HG03432 (cell line): ENCODE data around the gene SP1.
A peak's percentile ranks its signal among the peaks of the same experiment; 100 is the strongest.
"Not testable (repeated sequence)": the region's sequence is repeated elsewhere in the genome, so short reads cannot be mapped to it uniquely, and the experiment has no call there.

Experiments used
- ATAC-seq: cut with Tn5 transposase; IDR thresholded peaks from one replicate; pipeline ENCODE4 v1.9.1; 2021; ENCODE audit warnings: mild to moderate bottlenecking, moderate library complexity; ENCODE audit not compliant: unreplicated experiment

SP1 gene

GRCh38 chr12:53380104-53380793 lies at the start of gene SP1:
SP1 (plus strand) TSS chr12:53380176; CDS start chr12:53380292, 116 bp downstream.
- peak; percentile 53 for ATAC-seq

- ATAC-seq, result no peak
Measured at GRCh38 chr12:53330671-53331070, 49.3 kb upstream of the SP1 start.

- ATAC-seq, result not testable (repeated sequence)
Measured at GRCh38 chr12:53332339-53332738, 47.6 kb upstream of the SP1 start.

GRCh38 chr12:53332744-53333143 lies 47.2 kb upstream of the SP1 start:
- ATAC-seq, result no peak

GRCh38 chr12:53333289-53333688 lies 46.7 kb upstream of the SP1 start:
- no peak for ATAC-seq

- no peak for ATAC-seq
Measured at GRCh38 chr12:53333845-53334244, 46.1 kb upstream of the SP1 start.

- ATAC-seq, result no peak
Measured at GRCh38 chr12:53334822-53335221, 45.2 kb upstream of the SP1 start.

GRCh38 chr12:53336181-53336681 lies 43.7 kb upstream of the SP1 start, which contains the start of gene SP7:
SP7 (minus strand) TSS chr12:53336354; CDS start chr12:53335646, 708 bp downstream.
- no peak for ATAC-seq

GRCh38 chr12:53338017-53338416 lies 42.0 kb upstream of the SP1 start:
- no peak for ATAC-seq

GRCh38 chr12:53338916-53339315 lies 41.1 kb upstream of the SP1 start:
- no peak for ATAC-seq

- ATAC-seq, result no peak
Measured at GRCh38 chr12:53340398-53340797, 39.6 kb upstream of the SP1 start.

GRCh38 chr12:53343449-53343848 lies 36.5 kb upstream of the SP1 start:
- no peak for ATAC-seq

- ATAC-seq, result no peak
Measured at GRCh38 chr12:53343969-53344368, 36.0 kb upstream of the SP1 start.

GRCh38 chr12:53344487-53344823 lies 35.5 kb upstream of the SP1 start:
- ATAC-seq, result no peak

GRCh38 chr12:53344824-53345485 lies 35.0 kb upstream of the SP1 start:
- peak; percentile 78 for ATAC-seq

GRCh38 chr12:53345486-53346188 lies 34.3 kb upstream of the SP1 start:
- no peak for ATAC-seq

GRCh38 chr12:53346491-53346890 lies 33.5 kb upstream of the SP1 start:
- no peak for ATAC-seq

- ATAC-seq, result no peak
Measured at GRCh38 chr12:53347905-53348304, 32.1 kb upstream of the SP1 start.

GRCh38 chr12:53352331-53353256 lies 27.4 kb upstream of the SP1 start:
- peak; percentile 70 for ATAC-seq

GRCh38 chr12:53353257-53353655 lies 26.7 kb upstream of the SP1 start:
- no peak for ATAC-seq

GRCh38 chr12:53355121-53355520 lies 24.9 kb upstream of the SP1 start:
- ATAC-seq, result no peak
